GM18498 (cell line): ENCODE results near the gene ZNF423.

Source experiments
- ATAC-seq: cut with Tn5 transposase; IDR thresholded peaks from one replicate; pipeline ENCODE4 v1.9.1; 2021; ENCODE audit warnings: mild to moderate bottlenecking, moderate library complexity; ENCODE audit not compliant: unreplicated experiment

The ZNF423 gene

DNA sequence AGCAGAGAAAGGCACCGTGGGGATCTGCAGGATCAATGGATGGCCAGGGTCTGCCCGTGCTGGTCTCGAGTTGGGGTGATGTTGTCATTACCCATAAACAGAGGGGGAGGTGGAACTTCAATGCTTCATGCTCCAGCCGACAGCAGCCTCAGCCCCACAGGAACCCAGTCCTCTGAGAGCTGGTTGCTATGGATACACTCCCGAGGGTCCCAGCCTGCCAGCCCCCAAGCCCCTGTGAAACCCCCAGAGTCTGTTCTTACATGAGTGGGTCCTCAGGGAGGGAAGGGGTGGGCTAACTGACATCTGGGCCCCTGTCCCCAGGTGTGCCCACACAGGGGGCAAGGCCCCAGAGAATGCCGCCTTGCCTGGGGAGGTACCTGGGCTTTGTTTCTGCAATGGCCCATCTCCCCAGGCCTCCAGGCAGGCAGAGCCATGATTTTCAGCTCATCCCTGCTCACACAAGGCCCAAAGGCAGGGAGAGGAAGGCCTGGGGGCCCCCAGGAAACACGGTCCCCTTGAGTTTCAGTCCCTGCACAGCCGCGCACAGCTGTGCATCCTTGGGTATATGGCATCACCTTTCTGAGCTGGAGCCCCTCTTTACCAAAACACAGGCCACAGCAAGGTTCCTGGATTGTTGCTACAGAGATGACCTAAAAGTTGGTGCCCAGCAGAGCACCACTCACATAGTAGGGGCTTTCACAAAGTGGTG lies 223.7 kb downstream of the ZNF423 start:
- ATAC-seq = no peak

DNA sequence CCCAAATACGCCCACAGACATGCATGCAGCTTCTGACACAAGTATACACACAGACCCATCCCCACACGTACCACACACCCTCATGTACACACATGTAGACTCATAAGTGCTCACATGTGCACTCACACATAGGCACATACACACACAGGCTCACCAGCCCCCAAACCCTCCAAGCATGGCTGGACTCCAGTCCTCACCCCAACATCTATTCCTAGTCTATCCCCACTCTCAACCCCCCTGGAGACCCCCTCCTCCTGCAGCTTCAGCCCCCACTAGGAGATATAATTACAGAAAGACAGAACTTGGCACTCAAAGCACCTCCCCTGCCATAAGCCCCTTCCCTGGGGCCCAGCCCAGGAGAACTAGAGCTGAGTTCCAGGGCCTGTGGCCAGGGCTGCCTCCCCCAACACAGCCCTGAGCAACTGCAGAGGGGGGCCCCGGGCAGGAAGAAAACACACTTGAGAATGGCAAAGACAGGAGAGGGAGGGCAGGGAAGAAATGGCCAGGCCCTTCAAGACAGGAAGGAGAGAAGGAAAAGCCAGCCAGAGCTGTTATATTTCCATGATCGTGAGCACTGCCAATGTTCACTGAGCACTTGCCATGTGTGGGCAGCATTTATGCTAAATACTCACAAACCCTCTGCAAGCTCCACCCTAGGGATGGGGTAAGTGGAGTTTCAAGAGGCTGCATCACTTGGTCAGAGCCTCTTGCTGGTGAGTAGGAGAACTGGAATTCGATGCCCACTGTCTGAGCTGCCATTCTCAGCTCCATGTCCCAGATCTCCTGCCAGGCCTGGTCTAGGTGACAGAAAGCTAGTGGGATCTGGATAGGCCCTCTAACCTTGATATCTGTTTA lies 224.5 kb downstream of the ZNF423 start:
- no peak for ATAC-seq

DNA sequence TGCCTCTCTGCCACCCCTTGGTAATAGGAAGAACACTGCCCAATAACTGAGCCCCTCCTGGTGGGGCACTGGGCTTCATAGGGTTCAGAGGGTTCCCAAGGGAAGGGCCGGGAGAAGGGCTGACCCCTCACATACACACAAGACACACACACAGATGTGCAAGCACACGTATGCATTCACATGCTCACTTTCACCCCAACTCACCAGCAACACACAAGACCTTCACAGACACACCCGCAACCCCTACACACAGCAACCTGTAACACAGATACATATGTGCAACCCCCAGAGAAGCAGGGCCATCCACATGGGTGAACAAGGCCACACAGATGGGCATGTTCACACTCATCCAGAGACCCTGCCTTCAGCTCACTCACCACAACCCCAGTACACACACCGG lies 225.1 kb downstream of the ZNF423 start:
- ATAC-seq = no peak

DNA sequence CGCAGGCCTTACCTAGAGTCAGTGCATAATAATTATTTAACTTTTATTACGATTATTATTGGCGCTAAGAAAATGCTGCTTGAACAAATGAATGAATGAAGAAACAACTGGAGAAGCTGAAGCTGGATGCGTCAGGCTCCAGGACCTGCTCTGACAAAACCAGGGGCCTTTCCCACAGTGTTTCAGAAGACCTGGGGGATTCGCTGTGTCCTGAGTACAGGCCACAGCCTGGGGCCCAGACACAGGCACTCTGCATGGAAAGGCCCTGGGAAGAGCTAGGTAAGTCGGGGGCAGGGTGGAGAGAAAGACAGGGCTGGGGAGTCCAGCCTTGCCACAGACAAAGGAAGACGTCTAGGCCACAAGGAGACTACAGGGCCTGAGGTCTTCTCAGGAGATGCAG lies 226.1 kb downstream of the ZNF423 start:
- no peak for ATAC-seq

DNA sequence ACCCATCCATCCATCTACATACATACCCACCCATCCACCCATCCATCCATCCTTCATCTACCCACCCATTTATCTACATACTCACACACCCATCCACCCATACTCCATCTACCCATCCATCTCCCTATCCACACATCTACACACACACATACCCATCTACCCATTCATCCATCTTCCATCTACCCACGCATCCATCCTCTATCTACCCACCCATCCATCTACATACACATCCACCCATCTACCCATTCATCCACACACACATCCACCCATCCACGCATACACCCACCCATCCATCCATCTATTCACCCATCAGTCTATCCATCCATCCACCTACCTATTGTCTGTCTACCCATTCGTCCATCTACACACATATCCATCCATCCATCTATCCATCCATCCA lies 227.8 kb downstream of the ZNF423 start:
- no peak for ATAC-seq

DNA sequence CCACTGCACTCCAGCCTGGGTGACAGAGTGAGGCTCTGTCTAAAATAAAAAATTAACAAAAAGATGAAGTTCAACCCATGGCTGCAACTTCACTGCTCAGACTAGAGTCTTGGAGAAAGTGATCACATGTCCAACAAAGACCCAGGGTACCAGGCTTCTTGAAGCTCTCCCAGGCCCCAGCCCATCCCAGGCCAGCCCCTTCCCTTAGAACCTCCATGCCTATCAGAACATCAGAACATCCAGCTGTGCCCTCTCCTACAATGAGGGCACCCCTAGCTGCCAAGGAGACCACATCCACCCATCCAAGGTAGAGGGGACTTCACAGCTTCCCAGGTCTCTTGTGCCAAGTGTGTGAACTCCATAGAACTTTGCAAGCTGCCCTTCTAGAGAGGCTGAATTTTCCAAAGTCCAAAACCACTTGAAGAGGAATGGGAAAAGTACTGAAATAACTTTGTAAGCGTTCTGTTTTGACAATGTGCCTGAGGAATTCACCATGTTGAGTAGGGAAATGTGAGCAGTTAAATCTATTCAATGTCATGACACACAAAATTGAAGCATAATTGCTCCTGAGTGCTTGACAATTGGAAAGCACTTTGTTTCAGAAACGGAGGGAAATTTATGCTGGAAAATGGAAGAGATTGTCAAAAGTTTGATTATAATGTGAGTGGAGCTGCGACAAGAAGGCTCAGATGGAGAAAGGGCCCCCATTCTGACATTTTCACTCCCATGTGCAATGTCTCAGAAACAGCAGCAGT lies 230.4 kb downstream of the ZNF423 start:
- ATAC-seq = no peak

DNA sequence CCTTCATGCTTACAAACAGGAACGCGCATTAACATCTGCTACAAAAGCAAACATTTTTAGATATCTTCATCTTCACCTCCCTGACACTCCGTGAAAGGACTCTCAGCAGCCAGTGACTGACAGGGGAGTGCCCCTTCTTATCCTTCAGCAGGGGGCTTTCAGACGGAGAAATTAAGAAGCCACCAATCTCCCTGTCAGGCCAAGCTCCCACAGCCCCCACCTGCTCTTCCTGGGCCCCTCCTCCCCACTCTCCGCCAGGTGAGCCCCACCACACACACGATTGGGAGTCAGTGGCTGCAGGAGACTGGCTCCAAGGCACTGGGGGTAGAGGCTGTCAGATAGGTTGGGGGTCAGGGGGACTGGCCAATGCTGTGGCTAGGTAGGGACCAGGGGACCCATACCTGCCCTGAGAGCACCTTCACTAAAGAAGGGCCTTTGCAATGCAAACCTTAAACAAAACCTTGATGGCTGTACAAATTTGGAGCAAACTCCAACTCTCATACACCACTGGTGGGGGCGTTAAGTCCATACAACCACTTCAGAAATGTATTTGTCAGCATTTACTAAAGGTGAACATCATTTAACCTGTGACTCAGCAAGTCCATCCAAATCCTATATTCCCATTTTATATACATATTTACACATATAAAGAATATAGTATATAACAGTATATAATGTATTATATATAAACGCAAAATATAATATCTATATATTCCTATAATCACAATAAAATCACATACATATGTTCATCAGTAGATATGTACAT lies 232.2 kb downstream of the ZNF423 start:
- no peak for ATAC-seq

DNA sequence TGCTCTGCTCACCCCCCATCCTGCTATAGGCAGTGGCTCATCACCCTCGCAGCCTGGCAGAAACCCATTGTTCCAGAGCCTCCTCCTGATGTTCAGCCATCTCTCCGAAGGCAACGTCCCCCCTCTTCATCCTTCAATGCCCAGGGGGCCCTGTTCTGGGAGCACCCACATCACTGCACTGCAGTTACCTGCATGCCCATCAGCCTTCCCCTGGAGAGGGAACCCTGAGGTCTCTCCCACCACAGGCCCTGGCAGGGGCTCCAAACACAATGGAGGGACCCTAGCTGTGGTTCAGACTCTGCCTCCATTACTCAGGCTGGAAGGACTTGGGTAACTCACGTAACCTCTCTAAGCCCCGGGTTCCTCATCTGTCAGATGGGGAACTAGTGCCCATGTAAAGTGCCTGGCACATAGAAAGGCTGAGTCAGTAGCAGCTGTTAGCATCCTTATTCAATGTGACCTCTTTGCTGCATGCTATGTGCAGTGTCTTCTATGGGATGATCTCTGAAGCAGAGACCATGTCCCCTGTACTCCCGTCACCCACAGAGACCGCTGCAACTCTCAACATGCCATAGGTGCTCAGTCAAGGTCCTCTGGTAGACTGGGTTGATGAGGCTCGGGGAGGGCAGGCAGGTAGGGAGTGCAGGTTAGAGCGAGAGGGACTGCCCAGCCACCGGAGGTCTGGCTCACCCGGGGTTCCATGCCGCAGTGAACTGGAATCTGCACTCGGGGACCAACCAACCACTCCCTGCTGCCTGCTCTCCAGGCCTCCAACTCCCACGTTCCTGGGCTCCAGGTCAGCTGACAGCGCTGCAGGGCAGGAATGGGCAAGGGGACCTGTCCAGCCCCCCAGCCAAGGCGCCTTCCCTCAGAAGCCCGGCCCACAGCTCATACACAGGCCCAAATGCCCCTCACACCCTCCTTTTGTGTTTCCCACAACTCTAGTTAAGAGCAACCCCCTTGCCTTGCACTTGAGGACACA lies 233.2 kb downstream of the ZNF423 start:
- ATAC-seq = no peak

DNA sequence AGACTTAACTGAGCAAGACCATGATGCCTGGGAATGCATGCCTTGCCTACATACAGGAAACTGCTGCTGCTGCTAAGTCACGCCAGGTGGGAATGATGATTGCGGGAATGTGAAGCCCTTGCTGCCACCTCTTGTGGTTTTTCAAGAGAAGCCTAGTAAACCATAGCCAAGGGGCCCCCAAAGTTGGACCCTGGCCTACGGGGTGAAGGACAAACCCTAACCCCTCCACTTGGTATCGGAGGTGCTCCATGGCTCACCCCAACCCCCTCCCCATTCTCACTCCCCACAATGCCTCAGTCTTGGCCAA lies 233.9 kb downstream of the ZNF423 start:
- ATAC-seq = no peak

DNA sequence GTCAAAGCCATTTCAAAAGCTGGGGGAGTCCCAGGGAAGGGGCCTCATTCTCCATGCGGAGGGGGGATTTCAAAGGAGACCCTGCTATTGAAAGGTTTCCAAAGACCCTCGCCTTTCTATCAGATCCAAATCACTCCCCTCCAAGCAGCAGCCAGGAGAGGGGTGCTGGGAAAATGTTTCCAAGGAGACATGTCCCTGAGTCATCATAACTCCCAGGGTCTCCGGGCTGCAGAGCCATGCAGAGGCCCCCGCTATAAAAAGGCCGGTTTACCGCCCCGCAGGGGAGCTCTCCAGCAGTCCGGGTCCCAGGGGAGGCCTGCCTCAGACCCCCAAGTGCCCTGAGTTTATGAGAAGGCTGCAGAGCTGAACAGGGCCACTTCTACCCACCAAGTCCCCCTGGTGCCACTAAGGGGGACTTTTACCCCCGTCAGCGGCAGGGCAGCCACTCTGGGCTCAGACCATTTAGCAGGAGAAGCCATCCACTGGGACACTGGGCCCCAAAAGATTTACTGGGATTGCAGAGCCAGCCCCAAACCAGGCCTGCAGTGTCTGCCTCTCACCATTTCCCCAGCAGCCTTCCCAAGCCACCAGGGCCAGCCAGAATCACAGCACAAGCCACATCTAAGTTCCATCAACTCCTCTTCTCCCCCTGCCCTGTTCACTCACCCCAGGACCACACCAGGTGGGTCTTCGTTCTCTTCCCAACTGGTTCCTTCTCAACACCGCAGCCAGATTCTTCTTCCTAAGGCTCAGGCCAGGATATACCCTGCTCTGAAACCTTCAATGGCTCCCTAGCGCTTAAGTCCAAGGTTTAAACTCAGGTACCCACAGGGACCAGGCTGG lies 234.4 kb downstream of the ZNF423 start:
- ATAC-seq = no peak

DNA sequence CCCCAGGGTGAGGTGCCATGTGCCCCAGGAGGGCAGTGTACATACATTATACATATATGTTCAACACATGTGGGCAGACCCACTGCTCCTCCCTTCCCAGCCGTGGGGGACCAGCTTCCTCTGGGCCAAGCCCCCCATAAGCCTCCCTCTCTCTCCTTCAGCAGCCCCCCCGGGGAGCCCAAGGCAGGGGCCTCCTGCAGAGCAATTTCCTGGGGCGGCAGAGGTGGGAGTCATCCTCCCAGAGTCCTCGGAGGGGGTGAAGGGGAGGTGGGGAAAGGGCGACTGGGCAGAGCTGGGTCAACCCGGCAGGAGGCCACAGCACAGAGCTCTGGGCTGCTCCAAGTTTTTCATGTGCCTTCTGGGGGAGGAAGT lies 235.1 kb downstream of the ZNF423 start:
- no peak for ATAC-seq

DNA sequence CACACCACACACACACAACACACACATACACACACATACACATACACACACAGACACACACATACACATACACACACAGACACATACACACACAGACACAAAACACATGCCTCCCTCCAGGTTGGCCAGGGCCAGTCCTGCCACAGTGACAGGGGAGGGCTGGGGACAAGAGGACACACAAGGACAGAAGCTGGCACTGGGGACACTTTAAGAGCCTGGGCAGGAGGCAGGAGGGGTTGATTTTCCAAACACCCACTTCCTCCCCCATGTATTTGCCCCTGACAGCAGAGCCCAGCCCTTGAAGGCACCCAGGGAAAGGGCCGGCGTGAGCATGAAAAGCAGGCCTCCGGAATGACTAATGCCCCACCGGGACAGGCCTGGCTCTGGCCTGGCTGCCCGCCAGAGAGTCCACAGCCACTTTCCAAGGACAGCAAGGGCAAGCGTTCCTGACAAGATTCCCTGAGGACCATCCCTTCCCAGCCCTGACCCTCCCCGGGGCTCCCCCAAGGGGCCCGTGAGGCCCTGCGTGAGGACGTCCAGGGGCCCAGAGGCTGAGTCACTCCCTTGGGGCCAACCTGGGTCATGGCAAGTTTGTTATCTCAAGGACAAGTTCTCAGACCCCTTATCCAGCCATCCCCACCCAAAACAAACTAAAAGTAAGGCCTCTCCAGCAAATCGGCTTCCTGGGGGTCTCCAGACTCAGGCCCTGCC lies 235.6 kb downstream of the ZNF423 start:
- no peak for ATAC-seq

DNA sequence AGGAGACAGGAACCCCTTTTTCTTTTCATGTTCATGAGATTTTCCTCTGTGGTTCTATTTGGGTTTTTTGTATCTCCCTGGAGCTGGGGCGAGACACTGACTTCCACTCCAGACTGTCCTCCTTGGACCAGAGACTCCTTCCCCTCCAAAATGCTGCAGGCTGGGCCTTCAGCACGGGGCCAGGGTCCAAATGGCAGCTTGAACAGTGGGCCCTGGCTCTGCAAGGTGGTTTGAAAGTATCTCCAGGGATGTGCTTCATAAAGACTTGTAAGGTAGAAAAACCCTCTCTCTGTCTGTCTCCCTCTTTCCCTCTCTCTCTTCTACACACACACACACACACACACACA lies 236.1 kb downstream of the ZNF423 start:
- no peak for ATAC-seq

DNA sequence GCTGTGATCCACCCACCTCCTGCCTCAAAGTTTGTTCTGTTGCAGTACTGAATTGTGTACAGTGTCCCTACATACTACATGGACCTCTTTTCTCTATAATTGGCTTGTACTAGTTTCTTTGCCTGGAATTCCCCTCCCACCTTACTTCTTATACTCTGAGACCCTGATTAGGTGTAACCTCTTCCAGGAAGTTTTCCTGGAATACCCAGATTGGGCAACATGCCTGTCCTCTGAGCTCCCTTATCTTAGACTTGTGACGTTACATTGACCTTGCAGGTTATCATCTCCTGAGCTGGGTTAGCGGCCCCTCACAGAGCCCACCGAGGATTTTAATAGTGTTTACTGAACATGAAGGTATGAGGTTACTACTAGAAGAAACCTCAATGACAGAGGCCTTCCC lies 237.0 kb downstream of the ZNF423 start:
- ATAC-seq = no peak

DNA sequence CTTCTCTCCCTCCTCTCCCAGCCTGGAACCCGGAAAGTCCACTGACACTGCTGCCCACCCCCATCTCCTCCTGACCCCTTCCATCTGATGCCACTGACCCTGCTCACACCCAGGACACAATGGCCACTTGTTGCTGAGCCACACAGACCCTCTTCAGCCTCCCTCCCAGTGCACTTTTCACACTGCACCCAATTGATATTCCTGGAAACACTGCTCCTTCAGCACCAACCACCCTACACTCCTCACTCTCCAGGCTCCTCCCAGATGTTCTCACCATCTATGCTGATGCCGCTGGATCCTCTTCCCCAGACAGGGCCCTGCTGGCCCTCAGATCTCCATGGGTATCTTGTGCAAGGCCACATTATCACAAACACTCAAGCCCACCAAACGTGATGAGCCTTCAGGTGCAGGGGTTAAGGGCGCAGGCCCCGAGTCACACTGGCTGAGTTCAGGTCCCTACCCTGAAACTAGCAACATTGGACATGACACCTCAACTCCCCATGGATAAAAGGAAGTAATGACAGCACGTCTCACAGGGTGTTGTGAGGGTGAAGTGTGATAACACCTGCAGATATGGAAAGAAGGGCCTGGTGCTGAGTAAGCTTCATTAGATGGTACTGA lies 238.1 kb downstream of the ZNF423 start:
- no peak for ATAC-seq

DNA sequence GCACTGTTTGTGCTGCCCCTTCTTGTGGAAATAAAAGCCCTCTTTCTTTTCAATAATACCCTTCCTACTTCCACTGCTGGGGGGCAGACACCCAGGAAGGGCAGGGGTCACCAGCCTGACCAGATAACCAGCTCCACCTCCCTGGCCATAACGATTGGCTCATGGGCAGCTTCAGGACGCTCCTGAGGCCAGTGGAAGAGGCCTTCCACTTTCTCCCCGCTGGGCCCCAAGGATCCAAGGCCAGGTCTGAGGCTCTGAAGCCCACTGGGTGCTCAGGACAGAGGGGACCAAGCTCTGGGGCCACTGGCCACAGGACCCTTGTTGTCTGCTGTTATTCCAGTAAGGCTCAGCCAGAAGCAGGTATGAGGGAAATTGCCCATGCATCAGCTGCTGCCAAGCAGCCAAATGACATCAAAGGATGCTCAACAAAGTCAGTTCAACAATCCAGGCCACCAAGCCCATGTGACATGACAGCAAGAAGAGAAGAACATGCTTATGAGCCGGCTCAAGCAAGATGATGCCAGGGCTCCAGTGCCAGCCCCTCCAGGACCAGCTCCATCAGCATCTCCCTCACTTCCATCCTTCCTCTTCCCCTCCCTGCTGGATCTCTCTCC lies 238.8 kb downstream of the ZNF423 start:
- no peak for ATAC-seq

DNA sequence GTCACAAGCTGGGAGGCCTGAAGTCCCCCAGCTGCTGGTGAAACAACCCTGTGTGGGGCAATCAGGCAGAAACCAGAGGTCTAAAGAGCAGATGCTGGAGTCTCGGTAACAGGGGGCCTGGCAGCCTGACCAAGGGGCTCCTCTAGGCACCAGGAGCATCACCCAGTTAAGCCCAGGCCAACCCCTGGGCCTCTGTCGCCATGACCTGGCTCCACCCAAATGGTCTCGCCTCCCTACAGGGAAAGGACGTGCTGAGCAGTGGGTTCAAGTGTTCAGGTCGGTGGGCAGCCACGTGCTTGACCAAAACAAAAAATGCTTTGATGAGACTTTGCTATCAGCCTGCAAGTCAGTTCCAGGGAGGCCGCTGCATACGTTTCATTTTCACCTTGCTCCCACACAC lies 240.3 kb downstream of the ZNF423 start:
- no peak for ATAC-seq

DNA sequence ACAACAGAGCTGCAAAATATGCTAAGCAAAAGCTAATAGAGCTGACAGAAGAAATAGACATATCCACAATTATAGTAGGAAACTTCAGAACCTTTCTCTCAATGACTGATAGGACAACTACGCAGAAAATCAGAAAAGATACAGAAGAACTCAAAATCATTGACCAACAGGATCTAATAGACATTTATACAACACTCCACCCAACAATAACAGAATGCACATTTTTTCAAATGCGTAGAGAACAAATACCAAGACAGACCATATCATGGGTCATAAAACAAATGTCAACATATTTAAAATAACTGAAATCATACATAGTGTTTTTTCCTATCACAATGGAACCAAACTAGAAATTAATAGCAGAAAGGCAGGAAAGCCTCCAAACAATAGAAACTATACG lies 244.9 kb downstream of the ZNF423 start:
- no peak for ATAC-seq
